ENCODE measurements around the gene LPO.

- no peak for TF ChIP-seq CTCF (IDR thresholded peaks at IDR 0.05)
- TF ChIP-seq POLR2AphosphoS5 (IDR thresholded peaks at IDR 0.05), result no peak
- TF ChIP-seq EP300 (IDR thresholded peaks at IDR 0.05), result no peak
- TF ChIP-seq POLR2A (IDR thresholded peaks at IDR 0.05), result no peak
These were observed 26.9 kb downstream of the LPO start for GRCh38 chr17:58265271-58265670.
